DMS 273 treated with DMSO at 0.1 percent for 48 hours (cell line): ENCODE data around the gene MFF.
"Not testable (repeated sequence)": the region's sequence is repeated elsewhere in the genome, so short reads cannot be mapped to it uniquely, and the experiment has no call there.

Experiments
- DNase-seq: peaks from one replicate; lab custom pipeline; 2025; lab: John Stamatoyannopoulos, UW

MFF gene

GRCh38 chr2:227377467-227378351 lies 52.7 kb downstream of the MFF start:
- no peak for DNase-seq

DNA sequence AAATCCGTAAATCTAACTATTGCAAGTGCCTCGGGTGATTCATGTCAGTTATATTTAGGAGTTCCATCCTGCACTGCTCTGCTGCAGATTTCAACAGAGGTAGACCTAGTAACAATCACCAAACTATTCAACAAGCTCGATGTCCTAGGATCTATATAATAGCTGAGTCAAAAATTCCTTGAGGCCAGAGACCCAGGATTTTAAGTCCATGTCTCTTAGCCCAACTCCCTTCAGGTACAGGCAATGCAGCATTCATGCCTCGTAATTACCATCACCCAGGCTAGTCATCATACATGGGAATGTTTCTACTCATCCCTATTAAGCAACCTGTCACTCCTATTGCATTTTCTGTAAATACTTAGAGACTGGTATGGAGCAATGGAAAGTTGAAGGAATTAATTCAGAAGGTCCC lies 53.3 kb downstream of the MFF start:
- DNase-seq = no peak

GRCh38 chr2:227379095-227379494 lies 54.0 kb downstream of the MFF start, which contains the start of gene TM4SF20:
TM4SF20 (minus strand) TSS chr2:227379306; CDS start chr2:227379268, 38 bp downstream.
- DNase-seq = no peak

DNA sequence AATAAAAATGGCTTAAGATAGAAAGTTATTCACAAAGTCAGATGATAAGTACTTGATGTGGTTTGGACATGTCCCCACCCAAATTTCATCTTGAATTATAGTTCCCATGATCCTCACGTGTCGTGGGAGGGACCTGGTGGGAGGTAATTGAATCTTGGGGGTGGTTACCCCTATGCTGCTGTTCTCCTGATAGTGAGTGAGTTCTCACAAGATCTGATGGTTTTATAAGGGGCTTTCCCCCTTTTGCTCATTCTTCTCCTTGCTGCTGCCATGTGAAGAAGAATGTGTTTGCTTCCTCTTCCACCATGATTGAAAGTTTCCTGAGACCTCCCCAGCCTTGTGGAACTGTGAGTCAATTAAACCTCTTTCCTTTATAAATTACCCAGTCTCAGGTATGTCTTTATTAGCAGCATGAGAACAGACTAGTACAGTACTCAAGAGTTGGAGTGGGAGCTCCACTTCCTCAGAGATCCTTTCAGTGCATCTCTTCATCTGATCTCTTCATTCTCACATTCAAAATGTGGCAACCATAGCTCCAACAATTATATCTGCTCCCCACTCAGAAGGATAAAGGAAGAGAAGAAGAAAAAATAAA lies 57.3 kb downstream of the MFF start:
- DNase-seq = not testable (repeated sequence)

GRCh38 chr2:227383686-227384085 lies 58.6 kb downstream of the MFF start:
- no peak for DNase-seq

DNA sequence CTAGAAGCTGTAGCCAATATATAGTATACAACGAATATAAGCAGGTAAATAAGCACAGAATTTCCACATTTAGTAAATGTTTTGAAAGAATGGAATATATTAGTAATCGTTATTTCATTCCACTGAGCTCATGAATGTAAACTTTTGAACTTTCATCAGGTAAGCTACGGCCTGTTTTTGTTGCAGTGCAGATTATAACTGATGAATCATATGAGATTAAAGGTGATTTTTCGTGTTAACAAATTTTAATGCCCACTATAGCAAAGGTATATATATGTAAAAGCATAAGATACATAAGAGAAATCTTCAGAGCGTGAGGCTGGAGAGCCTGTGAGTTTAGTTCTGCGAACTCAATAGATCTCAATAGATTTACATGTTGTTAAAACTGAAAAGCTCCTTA lies 61.6 kb downstream of the MFF start:
- no peak for DNase-seq

DNA sequence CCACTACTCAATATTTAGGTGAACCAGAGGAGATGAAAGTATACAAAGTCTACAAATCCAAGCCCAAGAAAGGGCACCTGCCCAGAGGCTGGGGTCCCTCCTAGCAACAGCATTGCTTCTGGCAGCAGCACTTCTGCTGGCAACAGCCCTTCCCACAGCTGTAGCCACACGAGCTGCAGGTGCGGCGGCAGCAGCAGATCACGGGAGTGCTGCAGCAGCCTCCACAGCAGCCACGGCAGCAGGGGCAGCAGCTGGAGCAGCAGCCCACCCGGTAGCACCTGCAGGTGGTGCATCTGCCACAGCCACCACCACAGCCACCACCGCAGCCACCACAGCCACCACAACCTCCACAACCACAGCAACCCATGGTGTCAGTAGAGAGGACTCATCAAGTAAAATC lies 62.5 kb downstream of the MFF start, which contains the start of gene SCYGR1:
Gene SCYGR1 (minus strand): TSS at position 367 of the 400 bp plus-strand sequence. CDS start 0 bp downstream, at position 367.
- not testable (repeated sequence) for DNase-seq

DNA sequence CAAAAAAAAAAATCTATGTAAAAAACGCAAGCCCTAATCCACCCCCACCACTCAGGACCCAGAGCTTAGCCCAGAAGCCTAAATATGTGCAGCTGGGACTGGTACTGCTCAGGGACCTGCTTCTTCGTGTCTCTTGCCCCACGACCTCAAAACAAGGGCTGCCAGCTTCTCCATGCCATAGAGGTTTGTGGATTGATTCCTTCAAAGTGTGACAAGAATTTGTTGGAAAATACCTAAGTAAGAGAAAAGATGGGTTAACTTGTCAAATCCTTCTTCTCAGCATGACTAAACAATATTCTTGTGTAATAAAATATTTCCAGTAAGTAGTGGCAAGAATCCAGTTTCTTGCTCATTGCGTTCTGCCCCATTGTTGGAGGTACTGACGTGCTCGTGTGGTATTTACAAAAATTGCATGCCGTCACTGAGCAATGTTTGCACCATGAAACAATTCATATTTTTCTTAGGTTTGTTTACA lies 63.5 kb downstream of the MFF start:
- DNase-seq = no peak

DNA sequence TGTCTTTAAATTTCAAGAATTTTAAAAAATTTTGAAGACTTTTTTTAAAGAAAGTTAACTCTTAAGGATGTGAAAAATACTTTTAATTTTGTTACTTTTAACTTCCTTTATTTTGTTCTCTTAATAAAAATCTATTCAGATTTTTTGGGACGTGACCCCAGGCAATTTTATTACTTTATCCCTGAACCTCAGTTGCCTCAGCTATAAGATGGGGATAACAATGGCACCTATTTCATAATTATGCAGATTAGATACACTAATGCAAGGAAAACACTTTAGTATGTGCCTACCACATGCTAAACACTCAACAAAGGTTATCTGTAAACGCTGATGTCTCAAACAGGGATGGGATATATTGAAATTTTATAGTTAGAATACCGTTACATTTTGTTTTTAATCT lies 64.2 kb downstream of the MFF start:
- no peak for DNase-seq

GRCh38 chr2:227389661-227390060 lies 64.6 kb downstream of the MFF start:
- no peak for DNase-seq

GRCh38 chr2:227390468-227391256 lies 65.6 kb downstream of the MFF start:
- DNase-seq = no peak

- no peak for DNase-seq
Measured at GRCh38 chr2:227394401-227394800, 69.3 kb downstream of the MFF start.

DNA sequence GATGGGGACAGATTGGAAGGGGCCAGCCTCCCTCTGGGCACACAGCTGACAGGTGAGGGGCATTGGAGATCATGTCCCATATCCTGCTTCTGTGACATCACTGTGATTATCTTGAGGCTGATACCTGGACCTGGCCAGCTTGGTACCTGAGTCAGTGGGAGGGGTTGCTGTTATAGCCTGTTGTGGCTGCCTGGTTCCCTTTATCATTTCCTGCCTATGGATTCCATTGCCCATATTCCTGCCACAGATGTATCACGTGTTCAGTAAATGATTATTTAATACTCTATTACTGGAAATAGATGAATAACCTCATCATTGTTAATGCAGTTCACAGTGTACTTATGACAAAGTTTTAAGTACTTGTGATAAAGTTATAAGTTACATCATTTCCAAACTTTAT lies 70.5 kb downstream of the MFF start:
- no peak for DNase-seq

GRCh38 chr2:227397562-227397961 lies 72.5 kb downstream of the MFF start:
- no peak for DNase-seq

DNA sequence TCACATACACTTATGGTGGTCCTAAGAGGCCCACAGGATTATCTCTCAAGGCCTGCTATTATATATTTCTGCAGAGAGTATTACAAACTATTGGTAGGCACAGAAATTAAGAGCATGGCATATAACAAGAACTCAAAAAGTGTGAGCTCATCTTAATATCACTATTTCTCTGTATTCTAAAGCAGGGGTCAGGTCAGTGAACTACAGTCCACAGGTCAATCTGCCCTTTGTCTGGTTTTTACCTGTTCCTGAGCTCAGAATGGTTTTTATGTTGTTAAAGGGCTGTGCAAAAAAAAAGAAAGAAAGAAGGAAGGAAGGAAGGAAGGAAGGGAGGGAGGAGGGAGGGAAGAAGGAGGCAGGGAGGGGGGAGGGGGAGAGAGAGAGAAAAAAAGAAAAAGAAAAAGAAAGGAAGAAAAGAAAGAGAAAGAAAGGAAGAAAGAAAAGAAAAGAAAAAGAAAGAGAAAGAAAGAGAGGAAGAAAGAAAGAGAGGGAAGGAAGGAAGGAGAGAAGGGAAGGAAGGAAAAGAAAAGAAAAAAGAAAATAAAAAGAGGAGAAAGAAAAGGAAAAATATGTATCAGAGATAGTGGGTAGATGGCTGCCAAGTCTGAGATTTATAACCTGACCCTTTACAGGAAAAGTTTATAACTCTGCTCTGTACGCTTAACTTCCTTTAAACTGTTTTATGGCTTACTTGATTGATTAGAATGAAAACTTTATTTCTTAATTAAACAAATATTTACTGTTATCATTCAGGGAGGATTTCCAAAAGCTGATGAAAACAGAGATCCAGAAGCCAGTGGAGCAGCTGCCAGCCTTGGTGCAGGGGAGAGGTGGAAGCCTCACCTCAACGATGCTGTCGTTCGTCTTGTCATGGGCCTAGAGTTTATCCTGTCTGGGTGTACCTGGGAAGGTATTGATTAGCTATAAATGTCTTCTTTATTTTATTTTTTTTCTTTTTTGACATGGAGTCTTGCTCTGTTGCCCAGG lies 73.9 kb downstream of the MFF start:
- DNase-seq = no peak

- DNase-seq = no peak
Measured at GRCh38 chr2:227401550-227401949, 76.5 kb downstream of the MFF start.

DNA sequence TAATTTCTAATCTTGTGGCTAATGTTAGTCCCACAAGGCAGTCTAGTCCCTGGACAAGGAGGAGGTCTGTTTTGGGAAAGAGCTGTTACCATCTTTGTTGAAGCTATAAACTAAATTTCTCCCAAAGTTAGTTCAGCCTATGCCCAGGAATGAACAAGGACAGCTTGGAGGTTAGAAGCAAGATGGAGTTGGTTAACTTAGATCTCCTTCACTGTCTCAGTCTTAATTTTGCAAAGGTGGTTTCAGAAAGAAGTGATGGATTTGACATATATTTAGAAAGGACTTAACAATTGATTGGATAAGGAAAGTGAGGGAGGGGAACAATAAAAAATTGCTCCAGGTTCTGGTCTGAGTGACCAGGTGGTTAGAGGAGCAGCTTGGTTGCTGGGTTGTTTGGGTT lies 77.3 kb downstream of the MFF start:
- DNase-seq = no peak

GRCh38 chr2:227402959-227403358 lies 77.9 kb downstream of the MFF start:
- DNase-seq = no peak

DNA sequence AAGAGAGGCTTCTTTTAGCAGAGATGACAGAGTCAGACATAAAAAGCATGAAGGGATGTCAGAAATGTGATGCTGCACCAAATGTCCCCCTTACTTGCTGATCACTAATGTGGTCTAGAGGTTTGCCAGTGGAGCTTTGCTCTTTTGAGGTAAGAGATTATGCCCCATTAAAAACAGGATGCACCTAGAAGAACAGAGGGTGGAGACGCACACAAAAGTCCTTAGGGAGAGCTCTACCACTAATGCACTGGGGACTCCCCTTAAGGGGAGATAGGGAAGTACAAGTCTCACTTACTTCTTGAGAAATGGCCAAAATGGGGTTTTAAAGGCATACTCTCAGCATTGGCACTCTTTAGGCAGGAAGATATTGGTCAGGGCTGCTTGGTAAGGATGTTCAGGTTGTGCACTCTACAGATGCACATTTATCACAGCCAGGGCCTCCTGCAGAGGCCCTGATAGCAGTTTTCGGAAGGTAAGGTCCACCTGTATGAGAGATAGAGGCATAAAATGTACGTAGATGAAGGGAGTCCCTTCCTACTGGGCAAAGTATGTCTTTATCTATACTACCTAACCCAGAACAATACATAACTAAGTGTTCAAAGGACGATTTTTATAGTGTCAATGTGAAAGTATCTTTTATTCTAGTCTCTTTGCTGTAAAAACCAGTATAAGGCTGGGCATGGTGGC lies 79.7 kb downstream of the MFF start:
- no peak for DNase-seq

- DNase-seq = peak; percentile 85
Measured at GRCh38 chr2:227406177-227407031, 81.4 kb downstream of the MFF start.
